HG02840 (cell line): ENCODE measurements around the gene WNT1.

ENCODE experiments used
- ATAC-seq: cut with Tn5 transposase; IDR thresholded peaks from one replicate; pipeline ENCODE4 v1.9.1; 2021; ENCODE audit warnings: mild to moderate bottlenecking, moderate library complexity, moderate number of reproducible peaks; ENCODE audit not compliant: unreplicated experiment, low FRiP score

The WNT1 gene

DNA sequence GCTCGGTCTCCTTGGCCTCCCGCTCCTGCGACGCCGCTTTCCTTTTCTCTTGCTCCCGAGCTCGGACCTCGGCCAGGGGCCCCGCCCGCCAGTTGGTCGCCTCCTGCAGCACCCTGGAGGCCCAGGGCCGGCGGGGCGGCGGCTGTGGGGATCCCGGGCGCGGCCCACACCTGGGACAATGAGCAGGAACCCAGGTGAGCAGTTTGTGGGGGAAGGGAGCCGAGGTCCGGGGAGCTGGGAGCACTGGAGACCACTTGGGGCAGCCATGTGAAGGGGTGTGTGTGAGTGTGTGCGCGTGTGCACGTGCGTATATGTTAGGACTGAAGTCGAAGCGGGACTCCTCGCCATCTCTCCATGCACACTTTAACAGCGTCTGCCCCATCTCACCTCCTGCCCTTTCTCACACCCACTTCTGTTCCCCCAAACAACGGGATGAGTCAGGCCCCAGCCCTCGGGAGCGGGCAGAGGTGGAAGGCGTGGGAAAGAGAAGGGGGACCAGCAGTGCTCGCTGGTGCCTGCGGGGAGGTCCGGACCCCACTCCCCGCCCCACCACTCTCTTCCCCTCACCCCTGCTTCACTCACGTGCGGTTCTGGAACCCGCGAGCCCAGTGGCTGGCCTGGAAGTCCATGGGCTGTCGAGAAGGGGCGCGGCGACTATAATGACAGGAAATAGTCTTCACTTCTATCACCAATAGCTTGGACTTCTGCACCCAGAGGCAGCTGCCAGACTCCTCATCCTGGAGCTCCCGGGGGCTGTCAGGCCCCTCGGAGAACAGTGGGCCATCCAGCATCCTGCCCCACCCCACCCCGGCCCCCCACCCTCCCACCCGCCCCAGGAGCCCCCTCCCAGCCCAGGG, 20.6 kb downstream of the WNT1 start:
- peak; percentile 18 for ATAC-seq

DNA sequence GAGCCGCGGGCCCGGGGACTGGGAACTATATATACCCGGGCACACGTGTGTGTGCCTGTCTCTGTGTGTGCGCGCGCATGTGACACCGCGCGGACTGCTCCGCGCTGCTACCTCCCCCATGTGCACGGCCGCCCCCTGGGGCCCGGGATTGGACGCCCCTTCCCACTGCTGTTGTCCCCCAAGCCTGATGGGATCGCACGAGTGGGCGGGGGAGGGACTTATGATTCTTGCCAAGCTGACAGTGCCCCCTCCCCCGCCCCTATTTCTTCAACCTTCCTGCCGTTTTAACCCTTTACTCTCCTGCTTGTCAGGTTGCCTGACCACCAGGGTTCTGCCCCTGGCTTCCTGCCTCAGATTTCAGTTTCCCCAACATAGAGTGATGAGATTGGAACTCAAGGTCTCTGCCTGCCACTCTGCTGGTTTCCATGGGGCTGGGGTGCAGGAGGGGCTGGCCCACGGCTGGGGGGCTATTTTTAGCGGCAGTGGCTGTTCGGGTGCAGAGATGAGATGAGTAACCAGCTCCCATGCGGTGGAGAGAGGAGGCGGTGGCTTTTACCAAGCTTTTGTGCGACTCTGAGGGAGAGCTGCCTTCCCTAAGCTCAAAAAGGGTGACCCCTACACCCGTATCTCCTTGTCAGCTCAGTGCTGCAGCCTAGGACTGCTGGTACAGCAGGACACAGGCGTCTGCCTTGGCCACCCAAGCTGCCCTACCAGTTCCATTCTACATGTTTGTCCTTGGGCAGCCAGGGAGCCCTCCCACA, 21.4 kb downstream of the WNT1 start, which contains the start of gene DDN:
DDN (minus strand) TSS at position 5 of the 761 bp plus-strand sequence. CDS start 88 bp downstream, outside the sequence.
- no peak for ATAC-seq

GRCh38 chr12:49000346-49000745, 22.2 kb downstream of the WNT1 start:
- ATAC-seq, result no peak

DNA sequence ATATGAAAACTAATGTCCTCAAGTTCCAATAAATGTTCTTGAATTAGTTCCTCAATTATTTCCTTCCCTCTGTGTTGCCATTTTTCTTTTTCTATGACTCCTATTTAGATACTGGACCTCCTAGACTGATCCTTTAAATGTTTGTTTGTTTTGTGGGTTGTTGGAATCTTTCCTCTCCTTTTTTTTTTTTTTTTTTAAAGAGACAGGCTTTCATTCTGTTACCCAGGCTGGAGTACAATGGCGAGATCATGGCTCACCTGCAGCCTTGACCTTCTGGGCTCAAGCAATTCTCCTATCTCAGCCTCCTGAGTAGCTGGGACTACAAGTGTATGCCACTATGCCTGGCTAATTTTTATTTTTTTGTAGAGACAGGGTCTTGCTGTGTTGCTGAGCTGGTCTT, 30.8 kb downstream of the WNT1 start:
- no peak for ATAC-seq

GRCh38 chr12:49010092-49010668, 32.1 kb downstream of the WNT1 start:
- ATAC-seq, result no peak

- no peak for ATAC-seq
Observed at GRCh38 chr12:49012739-49013138, 34.6 kb downstream of the WNT1 start.

- ATAC-seq, result no peak
Observed at GRCh38 chr12:49013428-49013827, 35.3 kb downstream of the WNT1 start.

DNA sequence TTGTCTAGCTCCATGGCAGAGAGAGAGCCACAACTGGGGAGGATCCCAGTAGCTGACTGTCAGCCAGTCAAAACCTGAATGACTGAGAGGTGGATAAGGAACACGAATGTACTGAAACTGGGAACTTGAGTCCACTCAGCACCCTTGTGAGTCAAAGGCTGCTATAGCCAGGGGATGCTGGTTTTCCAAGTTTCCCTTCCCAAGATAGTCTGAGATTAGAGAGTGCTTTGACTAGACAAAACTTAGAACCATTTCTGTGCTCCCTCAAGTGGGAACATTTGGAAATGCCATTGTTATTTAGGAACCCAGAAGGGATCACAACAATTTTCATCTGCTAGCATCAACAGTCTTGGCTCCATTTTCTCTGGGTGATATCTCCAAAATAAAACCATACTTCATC, 36.4 kb downstream of the WNT1 start:
- no peak for ATAC-seq

- no peak for ATAC-seq
Observed at GRCh38 chr12:49015196-49015595, 37.1 kb downstream of the WNT1 start.

GRCh38 chr12:49017891-49018260, 39.8 kb downstream of the WNT1 start:
- ATAC-seq, result no peak

GRCh38 chr12:49018261-49019119, 40.4 kb downstream of the WNT1 start, which contains the start of gene PRKAG1:
PRKAG1 (minus strand) TSS chr12:49018776; CDS start chr12:49018740, 36 bp downstream.
- ATAC-seq, result peak; percentile 86

- ATAC-seq, result no peak
Observed at GRCh38 chr12:49019120-49019430, 41.0 kb downstream of the WNT1 start.

- no peak for ATAC-seq
Observed at GRCh38 chr12:49019443-49020324, 41.6 kb downstream of the WNT1 start.

GRCh38 chr12:49020441-49020840, 42.3 kb downstream of the WNT1 start:
- no peak for ATAC-seq

GRCh38 chr12:49021292-49021915, 43.3 kb downstream of the WNT1 start:
- ATAC-seq, result no peak

DNA sequence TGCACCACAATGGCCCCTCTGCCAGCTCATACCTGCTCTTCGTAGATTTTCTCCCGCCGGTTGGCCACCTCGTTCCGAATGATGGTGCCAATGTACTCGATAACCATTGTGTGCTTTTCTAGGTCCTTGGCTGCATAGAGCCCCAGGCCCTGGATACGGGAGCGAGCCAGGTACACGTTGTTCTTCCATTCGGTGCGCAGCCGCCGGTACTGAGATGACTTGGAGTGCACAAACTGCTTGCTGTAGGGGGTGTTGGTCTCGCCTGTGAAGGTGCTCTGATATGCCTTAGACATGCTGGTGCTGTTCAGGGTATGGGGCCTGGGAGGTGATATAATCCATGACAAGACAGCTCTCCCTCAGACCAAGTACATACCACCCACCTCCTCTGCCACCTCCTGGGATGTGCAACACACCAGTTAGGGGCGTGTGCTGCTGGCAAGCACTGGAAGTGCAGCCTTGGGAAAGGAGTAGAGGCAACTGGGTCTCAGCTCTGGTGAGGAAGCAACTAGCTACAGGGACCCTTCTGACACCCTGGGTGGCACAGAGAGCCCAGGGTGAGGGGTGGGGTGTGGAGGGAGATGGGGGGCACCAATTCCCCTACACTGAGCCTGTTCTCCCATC, 44.5 kb downstream of the WNT1 start:
- ATAC-seq, result no peak

GRCh38 chr12:49023812-49024211, 45.7 kb downstream of the WNT1 start:
- ATAC-seq, result no peak

DNA sequence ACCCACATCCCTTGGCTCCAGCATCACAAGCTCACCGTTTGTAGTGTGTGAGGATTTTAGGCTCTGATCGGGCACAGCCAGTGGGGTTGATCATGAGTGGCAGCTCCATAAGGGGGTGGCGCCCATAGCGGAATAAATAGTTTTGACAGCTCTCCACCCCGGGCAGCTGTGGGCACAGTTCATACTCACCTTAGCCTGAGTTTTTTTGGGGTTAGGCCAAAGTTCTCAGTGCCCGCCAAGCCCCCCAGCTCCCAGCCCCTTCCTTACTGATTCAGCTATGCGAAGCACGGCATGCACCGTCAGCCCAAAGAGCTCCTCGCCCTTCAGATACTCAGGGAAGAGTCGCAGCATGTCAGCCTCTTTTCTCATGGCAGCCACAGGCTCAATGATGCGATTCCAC, 46.4 kb downstream of the WNT1 start:
- no peak for ATAC-seq

GRCh38 chr12:49025463-49025862, 47.3 kb downstream of the WNT1 start:
- no peak for ATAC-seq
